ENCODE measurements around the gene C1orf198.
A peak's percentile ranks its signal among the peaks of the same experiment; 100 is the strongest.

Gene C1orf198

DNA sequence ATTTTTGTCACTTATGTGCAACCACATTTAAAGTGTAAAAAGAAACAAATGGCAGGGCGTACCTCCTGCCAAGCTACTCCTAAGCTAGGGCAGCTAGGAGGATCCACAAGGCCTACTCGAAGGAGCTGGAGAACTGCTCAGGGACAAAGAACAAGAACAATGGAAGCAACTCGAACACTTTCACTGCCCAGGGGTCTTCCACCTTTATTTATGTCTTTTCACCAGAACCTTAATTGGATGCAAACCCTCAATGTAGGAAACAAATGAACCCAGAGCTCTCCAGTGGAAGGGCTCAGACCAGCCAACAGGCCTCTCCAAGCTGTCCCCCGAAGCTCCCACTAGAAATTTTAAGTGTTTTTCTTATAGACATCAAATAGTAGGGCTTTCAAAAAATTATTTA is 39.9 kb downstream of the C1orf198 start:
- no peak for DNase-seq

DNA sequence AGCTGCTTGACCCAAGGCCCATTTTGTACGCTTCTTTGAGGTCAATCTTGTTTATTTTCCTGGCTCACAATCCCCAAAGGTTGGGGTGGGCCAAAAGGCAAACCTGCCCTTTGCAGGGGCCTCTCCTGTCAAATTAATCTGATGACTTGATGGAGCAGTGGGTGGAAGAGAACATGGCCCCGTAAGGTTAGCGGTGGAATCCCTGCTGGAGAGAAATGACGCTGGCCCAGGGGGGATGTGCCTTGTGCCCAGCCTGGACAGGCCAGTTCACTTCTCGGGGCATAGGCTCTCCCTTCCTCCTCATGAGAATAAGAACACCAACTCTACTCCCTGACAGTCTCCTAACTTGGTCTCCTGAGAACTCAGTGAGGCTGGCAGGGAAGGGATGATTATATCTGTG is 40.5 kb downstream of the C1orf198 start:
- no peak for DNase-seq

DNA sequence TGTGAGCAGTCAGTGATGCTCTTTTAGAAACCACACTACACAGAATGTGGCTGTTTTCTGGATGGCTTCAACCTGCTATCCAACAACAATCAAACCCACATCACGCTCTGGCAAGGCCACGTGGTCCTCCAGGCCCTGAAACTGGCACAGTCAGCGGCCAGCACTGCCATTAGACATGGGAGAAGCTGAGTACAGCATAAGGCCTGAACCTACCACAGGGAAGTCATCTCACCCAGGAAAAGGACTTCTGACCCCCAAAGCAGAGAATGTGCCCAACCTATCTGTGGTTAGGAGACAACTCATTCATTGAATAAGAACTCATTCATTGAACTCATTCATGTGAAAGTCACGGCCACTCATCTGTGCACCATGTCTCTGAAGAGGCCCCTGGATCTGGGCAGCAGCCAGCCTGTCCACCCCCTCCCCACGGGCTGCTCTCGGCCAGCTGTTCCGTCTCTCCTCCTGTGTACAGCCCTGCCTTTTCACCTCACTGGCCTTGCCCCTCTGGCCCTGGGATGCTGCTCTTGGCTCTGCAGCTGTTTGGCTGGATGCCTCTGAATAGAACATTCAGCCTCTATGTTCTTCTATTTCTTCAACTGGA is 41.1 kb downstream of the C1orf198 start:
- DNase-seq, result no peak

DNA sequence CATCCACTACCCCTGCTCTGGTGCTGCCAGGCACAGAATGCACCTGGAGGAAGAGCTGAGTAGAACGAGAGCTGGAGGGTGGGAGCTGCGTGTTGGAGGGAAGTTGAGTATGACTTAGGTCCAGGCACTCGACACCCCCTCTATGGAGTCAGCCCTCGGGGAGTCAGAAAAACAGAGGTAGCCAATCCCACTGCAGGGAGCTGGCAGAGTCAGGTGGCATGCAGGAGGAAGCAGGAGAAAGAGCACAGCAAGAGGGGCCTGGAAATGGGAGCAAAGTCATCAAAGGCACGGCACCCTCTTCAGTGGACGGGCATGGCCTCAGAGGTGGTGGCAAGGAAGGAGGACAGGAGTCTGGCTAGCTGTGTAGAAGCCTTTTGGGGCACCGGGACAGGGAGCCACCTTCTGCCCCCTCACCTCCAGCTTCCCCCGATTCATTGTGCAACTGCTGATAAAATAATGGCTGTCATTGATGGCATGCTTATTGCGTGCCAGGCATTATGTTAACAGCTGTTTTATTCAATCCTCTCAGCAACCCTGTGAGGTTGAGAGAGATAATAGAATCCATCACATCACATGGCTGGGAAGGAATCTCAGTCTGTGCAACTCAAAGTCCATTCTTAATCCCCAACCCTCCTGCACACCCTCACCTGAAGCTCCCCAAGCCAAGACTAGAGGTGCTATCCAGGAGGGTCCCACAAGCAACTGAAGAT is 42.0 kb downstream of the C1orf198 start:
- DNase-seq, result no peak

DNA sequence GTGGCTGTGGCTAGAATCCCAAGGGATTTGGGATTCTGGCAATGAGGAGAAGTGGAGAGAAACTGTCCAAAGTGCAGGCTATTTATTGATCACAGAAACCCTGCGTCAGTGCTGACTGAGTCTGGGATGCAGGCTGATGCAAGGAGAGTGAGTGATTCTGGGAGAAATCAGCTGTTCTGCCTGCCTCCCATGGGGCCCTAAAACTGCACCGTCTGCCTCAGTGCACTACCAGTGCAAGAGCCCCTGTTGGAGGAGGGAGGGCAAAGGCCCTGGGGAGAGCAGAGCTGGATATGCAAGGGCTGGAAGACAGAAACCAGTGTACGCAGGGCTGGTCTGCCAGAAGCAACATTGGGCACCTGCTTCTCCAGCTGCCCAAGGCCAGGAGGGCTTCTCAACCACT is 42.6 kb downstream of the C1orf198 start:
- DNase-seq, result no peak

DNA sequence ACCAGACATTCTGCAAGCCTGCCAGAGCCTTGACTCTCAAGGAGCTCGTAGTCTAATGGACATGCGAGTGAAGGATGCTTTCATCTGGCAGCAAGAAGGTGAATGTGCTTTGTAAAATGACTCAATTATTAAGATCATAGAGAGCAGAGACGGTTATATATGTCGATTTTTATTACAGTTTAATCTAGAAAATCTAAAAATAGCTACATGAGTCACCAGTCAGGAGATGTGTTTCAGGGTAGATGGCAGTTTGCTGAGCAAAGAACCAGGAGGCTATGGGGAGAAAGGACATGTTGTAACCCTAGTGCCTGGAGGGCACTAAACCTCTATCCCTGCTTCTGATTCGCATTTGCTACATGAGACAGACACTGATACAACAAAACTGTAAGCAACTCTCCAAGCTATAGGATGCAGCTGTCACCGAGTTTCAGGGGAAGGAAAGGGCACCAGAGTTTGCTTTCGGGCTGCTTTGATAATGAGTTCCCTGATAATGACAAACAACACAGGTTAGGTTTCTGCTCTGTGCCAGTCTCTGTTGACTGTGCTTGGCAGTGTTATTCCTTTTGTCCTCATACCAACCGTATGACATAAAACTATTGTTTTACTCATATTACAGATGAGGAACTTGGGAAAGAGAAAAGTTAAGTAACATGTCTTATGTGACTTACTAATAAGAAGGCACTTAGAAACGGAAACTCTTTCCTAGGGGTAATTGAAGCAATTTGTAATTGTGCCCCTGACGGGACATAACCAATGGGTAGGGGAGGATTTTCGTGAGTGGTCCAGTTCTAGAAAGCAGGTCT is 43.2 kb downstream of the C1orf198 start:
- peak; percentile 45 for DNase-seq

DNA sequence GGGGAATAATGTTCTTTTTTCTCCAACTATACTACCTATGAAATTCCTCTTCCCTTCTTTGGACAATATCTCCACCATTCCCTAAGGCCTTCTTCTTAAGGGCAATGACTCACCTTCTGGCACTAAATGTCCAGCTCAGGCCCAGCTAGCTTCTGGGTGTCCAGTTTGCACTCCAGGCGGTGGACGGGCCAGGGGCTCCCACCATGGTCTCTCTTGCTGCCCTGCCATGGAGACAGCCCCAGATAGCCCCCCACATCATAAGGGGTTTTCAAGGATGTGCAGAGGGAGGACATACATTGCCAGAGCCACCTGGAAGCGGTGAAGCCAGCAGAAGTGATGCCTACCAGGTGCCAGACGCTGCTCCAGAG is 43.8 kb downstream of the C1orf198 start:
- no peak for DNase-seq

DNA sequence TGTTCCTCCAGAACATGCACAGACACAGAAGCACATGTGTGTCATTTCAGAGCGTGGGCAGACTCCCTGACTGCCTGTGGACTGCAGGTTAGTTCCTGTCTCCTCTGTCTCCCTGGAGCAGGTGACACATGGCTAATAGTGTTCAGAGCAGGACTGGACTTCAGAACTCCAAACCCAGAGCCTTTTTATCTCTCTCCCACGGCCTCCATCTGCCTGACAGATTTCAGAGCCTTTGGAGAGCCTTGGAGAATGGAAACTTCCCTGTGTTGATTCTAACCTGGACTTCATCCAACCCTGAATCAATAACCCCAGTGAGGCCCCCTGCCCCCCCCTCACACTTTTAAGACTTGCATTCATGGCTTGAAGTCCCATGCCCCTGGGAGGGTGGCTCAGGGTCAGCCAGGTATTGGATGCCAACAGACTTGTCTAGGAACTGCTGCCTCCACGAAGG is 44.4 kb downstream of the C1orf198 start:
- no peak for DNase-seq

DNA sequence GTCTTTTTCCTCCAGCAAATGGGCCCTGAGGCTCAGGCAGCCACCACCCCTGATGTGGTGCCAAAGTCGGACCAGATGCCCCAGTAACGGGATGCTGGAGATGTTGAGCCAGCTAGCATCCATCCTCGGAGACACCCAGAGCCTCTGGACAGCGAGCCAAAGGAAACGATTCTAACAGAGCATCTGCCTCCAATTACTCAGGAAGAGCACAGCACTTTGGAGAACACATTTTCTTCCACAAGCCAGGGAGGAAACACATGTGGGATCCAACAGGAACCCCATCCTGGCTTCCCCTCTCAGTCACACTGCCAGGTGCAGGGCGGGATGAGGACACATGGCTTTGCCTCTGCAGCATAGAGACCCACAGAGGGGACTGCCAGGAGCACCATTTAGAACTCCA is 44.9 kb downstream of the C1orf198 start:
- no peak for DNase-seq

DNA sequence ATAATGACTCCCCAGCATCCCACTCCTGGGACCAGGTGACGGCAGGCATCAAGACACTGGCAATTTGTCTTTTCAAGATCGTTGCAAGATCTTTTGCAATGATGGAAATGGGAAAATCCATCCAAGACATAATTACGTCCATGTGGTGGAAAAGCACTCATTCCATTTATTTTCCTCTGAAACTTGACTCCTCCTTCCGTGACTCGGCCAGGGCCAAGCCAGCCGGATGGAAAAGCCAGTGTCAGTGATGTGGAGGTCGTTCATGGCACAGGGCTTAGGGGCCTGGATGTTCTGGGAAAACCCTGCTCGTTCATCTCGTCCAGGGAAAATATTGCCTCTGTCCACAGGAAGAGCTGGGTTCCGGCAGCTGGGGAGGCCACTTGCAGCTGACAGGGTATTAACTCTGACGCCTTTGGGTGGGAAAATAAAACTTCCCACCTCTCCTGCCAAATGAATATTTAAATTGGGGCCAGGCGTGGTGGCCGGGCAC is 46.2 kb downstream of the C1orf198 start:
- no peak for DNase-seq

DNA sequence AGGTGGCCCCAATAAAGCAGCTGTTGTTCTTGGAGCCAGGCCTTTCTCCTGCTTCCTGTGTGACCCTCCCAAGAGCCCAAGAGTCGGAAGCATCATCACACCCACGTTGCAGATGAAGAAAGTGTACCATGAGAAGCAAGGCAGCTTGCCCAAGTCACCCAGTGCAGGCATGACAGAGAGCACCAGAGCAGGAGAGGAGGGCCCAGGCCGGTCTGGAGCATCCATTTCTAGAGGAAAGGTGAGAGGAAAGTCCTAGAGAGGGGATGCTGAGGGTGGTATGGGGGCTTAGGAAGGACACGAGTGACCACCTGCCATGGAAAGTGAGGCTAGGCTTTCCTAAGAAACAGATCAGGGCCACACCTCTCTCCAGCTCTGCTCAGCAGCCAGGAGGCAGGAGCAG is 47.0 kb downstream of the C1orf198 start:
- DNase-seq, result no peak

DNA sequence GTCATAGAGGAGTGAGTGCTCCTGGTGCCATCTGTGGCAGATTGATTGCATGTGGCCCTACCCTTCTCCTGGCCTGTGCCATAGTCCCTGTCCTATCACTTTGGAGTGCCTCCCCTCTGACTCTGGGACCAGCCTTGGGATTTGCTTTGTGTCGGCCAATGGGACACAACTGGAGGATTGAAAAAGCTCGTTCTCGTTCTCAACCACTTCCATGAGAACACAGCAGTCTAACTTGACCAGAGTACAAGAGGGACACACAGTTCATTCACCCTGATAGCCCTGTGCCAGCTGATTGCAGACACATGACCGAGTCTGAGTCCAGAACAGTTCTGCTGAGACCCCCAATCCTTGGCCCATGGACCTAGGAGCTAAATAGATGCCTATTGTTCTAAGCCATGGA is 47.8 kb downstream of the C1orf198 start:
- no peak for DNase-seq

DNA sequence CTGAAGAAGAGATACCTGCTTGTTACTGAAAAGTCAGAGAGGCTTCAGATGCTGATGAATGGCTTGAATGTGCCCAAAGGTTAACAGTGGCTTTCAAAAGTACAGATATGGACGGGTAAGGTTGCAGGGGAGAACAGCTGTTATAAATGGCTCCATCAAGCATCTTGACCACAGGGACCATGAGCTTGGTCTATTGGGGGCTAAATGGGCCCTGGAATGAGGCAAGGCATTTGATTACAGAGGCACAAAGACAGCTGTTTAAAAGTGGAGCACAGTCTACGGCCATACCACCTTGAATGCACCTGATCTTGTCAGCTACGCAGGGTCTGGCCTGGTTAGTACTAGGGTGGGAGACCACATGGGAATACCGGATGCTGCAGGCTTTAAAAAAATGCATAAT is 48.3 kb downstream of the C1orf198 start:
- no peak for DNase-seq

DNA sequence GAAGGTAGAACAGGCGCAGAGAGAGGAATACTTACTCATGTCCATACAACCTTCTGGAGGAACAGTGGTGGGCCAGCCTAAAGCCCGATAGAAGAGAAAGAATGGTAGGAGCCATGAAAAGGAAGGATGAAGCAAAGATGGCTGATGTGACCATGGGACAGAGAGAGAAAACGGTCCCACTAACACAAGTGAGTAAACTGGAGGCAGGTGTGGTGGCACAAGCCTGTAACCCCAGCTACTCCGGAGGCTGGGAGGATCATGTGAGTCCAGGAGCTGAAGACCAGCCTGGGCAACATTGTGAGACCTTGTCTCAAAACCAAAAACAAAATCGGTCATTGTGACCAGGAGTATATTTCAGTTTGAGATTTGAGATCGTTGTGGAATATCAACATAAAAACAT is 49.4 kb downstream of the C1orf198 start:
- no peak for DNase-seq

DNA sequence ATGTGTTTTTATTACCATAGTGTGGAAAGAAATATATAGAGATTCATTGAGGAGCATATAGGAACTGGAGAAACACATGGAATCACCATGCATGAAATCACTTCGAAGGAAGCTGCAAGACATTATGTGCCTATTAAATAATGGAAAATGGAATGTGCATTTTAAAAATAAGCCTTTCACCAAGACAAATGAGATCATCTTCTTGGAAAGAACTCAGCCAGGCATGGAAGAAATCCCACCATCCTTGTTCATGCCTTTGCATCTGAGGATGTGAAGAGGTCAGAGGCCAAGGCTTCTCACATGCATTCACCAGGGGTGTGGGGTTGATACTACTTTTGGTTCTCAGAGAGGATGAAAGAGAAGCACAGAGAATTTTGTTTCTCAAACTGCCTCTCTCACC is 50.0 kb downstream of the C1orf198 start:
- no peak for DNase-seq

DNA sequence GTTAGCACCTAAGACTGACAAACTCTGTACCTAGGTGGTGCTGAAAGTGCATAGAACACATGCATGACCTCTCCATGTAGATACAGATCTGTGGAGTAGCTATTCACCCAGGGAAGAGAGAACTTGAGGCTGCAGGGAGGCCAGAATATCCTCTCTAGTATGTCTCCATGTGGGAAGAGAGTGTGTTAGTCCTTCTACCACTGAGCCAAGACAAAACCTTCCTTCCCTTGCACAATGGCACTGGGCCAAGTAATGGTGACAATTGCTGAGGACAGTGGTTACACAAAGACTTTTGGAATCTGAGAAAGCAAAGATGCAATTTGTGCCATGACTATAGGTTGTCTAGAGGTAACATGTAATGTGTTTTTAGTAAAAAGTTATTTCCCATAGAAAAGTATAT is 52.3 kb downstream of the C1orf198 start:
- peak; percentile 19 for DNase-seq

DNA sequence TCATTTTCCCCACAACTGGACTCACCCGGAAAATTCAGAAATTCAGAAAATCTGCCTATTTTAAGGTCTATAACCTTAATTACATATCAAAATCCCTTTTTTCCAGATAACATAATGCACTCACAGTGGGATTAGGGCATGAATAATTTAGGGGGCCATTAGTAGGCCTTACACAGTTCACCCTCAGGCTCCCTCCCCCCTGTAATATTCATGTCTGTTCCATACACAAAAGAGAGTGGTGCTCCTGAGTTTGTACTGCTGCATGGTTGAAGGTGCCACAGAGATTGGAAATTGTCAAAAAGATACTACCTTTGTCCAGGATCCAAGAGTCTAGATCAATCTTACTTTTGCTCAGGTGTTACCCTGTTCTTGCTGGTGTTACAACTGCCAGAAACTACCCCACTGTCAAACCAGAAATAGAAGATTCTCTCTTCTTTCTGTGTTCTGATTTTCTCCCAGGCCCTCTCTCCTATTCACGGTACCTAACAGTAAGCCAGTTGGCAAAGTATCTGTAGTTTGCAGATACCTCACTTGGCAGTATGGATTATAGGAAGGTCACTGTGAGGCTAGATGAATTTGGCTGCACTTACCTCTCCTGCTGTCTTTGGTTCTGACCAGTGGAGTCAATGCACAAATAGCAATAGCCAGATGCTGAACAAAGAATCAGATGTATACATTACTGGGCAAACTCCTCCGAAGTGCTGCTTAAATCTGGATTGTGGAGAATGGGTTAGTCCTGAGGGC is 53.2 kb downstream of the C1orf198 start:
- DNase-seq, result no peak

DNA sequence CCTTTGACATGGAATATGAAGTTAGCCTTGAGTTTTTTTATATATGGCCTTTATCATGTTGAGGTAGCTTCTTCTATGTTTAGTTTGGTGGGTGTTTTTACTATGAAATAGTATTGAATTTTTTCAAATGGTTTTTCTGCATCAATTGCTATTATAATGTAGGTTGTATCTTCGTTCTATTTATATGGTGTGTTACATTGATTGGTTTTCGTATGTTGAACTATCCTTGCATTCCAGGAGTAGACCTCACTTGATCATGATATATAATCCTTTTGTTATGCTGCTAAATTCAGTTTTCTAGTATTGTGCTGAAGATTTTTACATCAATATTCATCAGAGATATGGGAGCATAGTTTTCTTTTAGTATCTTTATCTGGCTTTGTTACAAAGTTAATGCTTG is 55.8 kb downstream of the C1orf198 start:
- DNase-seq, result no peak

DNA sequence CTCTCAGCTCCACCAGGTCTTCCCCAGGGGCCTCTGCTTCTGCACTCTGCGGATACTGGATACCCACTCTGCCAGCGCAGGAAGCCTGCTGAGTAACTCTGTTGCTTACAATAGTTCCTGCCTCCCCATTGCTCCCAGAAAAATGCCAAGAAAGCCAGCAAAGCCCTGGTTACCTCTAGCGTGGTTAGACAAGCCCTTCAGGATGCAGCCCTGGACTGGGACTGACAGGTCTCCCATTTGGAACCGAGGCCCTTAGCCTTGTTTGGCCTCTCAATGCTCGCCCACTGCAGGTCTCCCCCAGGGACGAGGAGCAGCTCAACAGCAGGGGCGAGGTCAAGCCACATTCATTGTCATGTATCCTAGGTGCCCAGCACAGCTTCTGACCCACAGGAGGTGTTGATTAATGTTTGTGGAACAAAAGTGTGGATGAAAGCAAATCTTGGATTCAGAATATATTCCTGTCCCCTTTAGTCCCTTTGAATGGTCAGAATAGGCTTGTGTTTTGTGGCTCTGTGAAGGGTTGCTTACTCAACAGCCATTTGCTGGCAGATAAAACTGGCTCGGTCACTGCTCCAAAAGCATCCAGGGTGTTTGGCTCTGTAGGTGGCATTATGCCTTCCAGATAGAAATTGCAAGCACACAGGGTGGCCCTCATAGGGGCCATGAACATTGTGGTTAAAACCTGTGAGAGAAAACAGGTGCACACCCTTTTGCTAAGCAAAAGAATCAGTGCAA is 58.9 kb downstream of the C1orf198 start:
- DNase-seq, result no peak

DNA sequence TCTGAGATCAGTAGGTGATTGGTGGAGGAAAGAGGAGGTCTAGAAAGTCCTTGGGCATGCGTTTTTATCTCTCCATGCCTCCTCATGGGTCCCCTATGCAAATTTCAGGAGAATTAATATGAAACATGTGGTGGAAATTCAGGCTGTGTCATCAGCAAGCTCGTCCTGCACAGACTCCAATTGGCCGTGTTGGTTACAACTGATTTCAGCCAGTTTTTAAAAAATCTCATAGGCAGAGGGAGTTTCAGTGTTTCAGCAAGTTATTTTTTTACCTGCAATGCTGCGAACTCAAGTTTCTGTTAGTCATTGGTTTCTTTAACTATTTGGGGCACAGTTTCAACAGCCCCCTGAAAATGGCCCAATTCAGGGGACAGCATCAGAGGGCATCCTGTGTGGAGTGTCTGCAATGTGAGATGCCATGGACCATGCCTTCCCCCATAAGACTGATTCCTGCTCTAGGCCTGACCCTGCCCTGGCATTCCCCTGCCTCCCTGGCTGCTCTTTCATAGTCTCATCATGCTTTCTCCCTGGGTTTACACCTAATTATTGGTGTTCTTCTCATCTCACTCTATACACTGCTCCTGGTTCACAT is 59.9 kb downstream of the C1orf198 start:
- no peak for DNase-seq

DNA sequence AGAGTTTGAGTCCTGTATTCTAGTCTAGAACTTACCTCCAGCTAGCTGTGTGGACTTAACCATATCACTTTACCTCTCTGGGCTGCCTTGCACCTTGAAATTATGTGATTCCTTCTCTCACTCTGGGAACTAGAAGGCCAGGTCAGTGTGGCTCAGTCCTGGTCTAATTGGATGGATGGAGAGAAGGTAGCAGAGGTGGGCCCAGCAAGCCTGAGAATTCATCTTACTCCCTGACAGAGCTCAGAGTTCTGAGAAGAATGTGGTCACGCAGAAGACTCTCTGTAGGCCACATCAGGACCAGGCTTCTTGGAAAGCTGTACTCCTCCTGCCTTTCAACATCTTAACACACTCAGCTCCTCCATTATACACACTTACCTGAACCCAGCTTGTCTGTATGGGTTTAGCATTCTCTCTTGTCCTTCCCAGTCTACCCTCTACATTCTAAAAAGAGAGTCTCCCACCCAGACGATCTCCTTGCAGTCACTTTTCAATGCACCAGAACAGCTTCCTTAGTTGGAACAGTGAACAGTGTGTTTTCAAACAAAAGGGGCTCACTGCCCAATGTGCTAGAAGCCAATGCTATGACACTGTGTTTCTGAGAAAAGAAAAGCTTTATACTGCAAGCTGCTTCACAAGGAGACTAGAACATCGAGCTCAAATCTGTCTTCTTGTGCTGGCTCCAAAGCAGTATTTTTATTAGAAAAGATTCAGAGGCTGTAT is 60.6 kb downstream of the C1orf198 start:
- no peak for DNase-seq

Measured in NCI-H69 (cell line).